IPS-20b (cell line): ENCODE measurements around the gene TNFRSF19.
"Not testable (repeated sequence)": the region's sequence is repeated elsewhere in the genome, so short reads cannot be mapped to it uniquely, and the experiment has no call there.

ENCODE experiments used
- H3K27ac ChIP-seq: one replicate; pipeline ENCODE4 v1.5.1; 2013; ENCODE audit warnings: low read length
- H3K27me3 ChIP-seq: 2 replicates; pipeline ENCODE4 v1.6.1; 2013; ENCODE audit warnings: mild to moderate bottlenecking, low read length, inconsistent platforms; ENCODE audit not compliant: insufficient read depth
- H3K36me3 ChIP-seq: 2 replicates; pipeline ENCODE4 v1.6.1; 2013; ENCODE audit warnings: low read depth, mild to moderate bottlenecking, inconsistent platforms, low read length, moderate library complexity; ENCODE audit not compliant: insufficient read depth
- H3K4me1 ChIP-seq: 2 replicates; pipeline ENCODE4 v1.6.1; 2013; ENCODE audit warnings: mild to moderate bottlenecking, control low read depth, inconsistent platforms, low read length, moderate library complexity; ENCODE audit not compliant: insufficient read depth
- H3K4me3 ChIP-seq: 2 replicates; pipeline ENCODE4 v1.5.1; 2013; ENCODE audit warnings: mild to moderate bottlenecking, low read length, inconsistent platforms
- H3K9ac ChIP-seq: 2 replicates; pipeline ENCODE4 v1.6.1; 2013; ENCODE audit warnings: low read depth, mild to moderate bottlenecking, inconsistent platforms, low read length, moderate library complexity
- H3K9me3 ChIP-seq: 2 replicates; pipeline ENCODE4 v1.6.1; 2013; ENCODE audit warnings: mild to moderate bottlenecking, low read depth, low read length, inconsistent platforms; ENCODE audit not compliant: insufficient read depth

The TNFRSF19 gene

GRCh38 chr13:23668562-23668961 is 98.3 kb downstream of the TNFRSF19 start:
- no peaks in the 10 kb centered on the region for H3K27me3 ChIP-seq
- H3K27ac ChIP-seq = no peak overlapping the region
- no peaks in the 10 kb centered on the region for H3K36me3 ChIP-seq
- no peak overlapping the region for H3K4me3 ChIP-seq
- H3K9me3 ChIP-seq = no peaks in the 10 kb centered on the region
- no peak overlapping the region for H3K9ac ChIP-seq
- H3K4me1 ChIP-seq = peaks cover 7% of the 10 kb centered on the region; the same call in 1 of the 2 replicates

- Histone ChIP-seq H3K9ac (no peak overlapping the region), H3K9me3 (no peaks in the 10 kb centered on the region), H3K4me1 (peaks cover 16% of the 10 kb centered on the region; the same call in 1 of the 2 replicates), H3K4me3 (no peak overlapping the region), H3K36me3 (no peaks in the 10 kb centered on the region), H3K27me3 (no peaks in the 10 kb centered on the region), H3K27ac (no peak overlapping the region)
Observed at GRCh38 chr13:23670793-23671192, 100.6 kb downstream of the TNFRSF19 start.

GRCh38 chr13:23671377-23671776 is 101.2 kb downstream of the TNFRSF19 start:
- no peak overlapping the region for H3K4me3 ChIP-seq
- H3K27me3 ChIP-seq = no peaks in the 10 kb centered on the region
- H3K4me1 ChIP-seq = peaks cover 16% of the 10 kb centered on the region; the same call in 1 of the 2 replicates
- H3K9me3 ChIP-seq = no peaks in the 10 kb centered on the region
- no peak overlapping the region for H3K27ac ChIP-seq
- H3K36me3 ChIP-seq = no peaks in the 10 kb centered on the region
- no peak overlapping the region for H3K9ac ChIP-seq

GRCh38 chr13:23671897-23672296 is 101.7 kb downstream of the TNFRSF19 start:
- H3K27me3 ChIP-seq = no peaks in the 10 kb centered on the region
- H3K9ac ChIP-seq = no peak overlapping the region
- no peak overlapping the region for H3K4me3 ChIP-seq
- peaks cover 16% of the 10 kb centered on the region; the same call in 1 of the 2 replicates for H3K4me1 ChIP-seq
- H3K36me3 ChIP-seq = no peaks in the 10 kb centered on the region
- H3K9me3 ChIP-seq = no peaks in the 10 kb centered on the region
- H3K27ac ChIP-seq = no peak overlapping the region

GRCh38 chr13:23672616-23673015 is 102.4 kb downstream of the TNFRSF19 start:
- Histone ChIP-seq H3K4me1 (peaks cover 16% of the 10 kb centered on the region; the same call in 1 of the 2 replicates), H3K4me3 (no peak overlapping the region), H3K27me3 (no peaks in the 10 kb centered on the region), H3K36me3 (no peaks in the 10 kb centered on the region), H3K9me3 (no peaks in the 10 kb centered on the region), H3K9ac (no peak overlapping the region), H3K27ac (no peak overlapping the region)

- H3K9ac ChIP-seq = no peak overlapping the region
- H3K4me1 ChIP-seq = peaks cover 16% of the 10 kb centered on the region; the same call in 1 of the 2 replicates
- no peaks in the 10 kb centered on the region for H3K27me3 ChIP-seq
- H3K36me3 ChIP-seq = no peaks in the 10 kb centered on the region
- H3K27ac ChIP-seq = no peak overlapping the region
- H3K4me3 ChIP-seq = no peak overlapping the region
- H3K9me3 ChIP-seq = no peaks in the 10 kb centered on the region; the same call in 1 of the 2 replicates
Observed at GRCh38 chr13:23673354-23673753, 103.1 kb downstream of the TNFRSF19 start.

GRCh38 chr13:23673867-23674605 is 103.8 kb downstream of the TNFRSF19 start:
- peaks cover 16% of the 10 kb centered on the region; the same call in 1 of the 2 replicates for H3K4me1 ChIP-seq
- no peak overlapping the region for H3K4me3 ChIP-seq
- H3K36me3 ChIP-seq = no peaks in the 10 kb centered on the region
- H3K27me3 ChIP-seq = no peaks in the 10 kb centered on the region
- H3K9ac ChIP-seq = no peak overlapping the region
- H3K27ac ChIP-seq = no peak overlapping the region
- no peaks in the 10 kb centered on the region; the same call in none of the 2 replicates for H3K9me3 ChIP-seq

GRCh38 chr13:23674795-23675640 is 104.8 kb downstream of the TNFRSF19 start:
- Histone ChIP-seq H3K9ac (no peak overlapping the region), H3K4me1 (peaks cover 16% of the 10 kb centered on the region; the same call in 1 of the 2 replicates), H3K27ac (no peak overlapping the region), H3K9me3 (no peaks in the 10 kb centered on the region; the same call in none of the 2 replicates), H3K36me3 (no peaks in the 10 kb centered on the region), H3K4me3 (no peak overlapping the region), H3K27me3 (no peaks in the 10 kb centered on the region)

- H3K9ac ChIP-seq, H3K27ac ChIP-seq, H3K4me3 ChIP-seq, H3K9me3 ChIP-seq, H3K27me3 ChIP-seq, H3K36me3 ChIP-seq: not testable (repeated sequence)
- peaks cover 25% of the 10 kb centered on the region for H3K4me1 ChIP-seq
Observed at GRCh38 chr13:23677679-23678288, 107.6 kb downstream of the TNFRSF19 start.

GRCh38 chr13:23678795-23679194 is 108.6 kb downstream of the TNFRSF19 start:
- H3K4me3 ChIP-seq = no peak overlapping the region
- H3K9ac ChIP-seq = no peak overlapping the region
- H3K27me3 ChIP-seq = no peaks in the 10 kb centered on the region
- no peak overlapping the region for H3K27ac ChIP-seq
- peaks cover 16% of the 10 kb centered on the region for H3K4me1 ChIP-seq
- H3K9me3 ChIP-seq = peaks cover 13% of the 10 kb centered on the region
- H3K36me3 ChIP-seq = no peaks in the 10 kb centered on the region

GRCh38 chr13:23679220-23679619 is 109.0 kb downstream of the TNFRSF19 start:
- H3K9ac ChIP-seq = no peak overlapping the region
- no peak overlapping the region for H3K4me3 ChIP-seq
- no peaks in the 10 kb centered on the region for H3K36me3 ChIP-seq
- H3K27me3 ChIP-seq = no peaks in the 10 kb centered on the region
- no peak overlapping the region for H3K27ac ChIP-seq
- H3K9me3 ChIP-seq = peaks cover 18% of the 10 kb centered on the region
- H3K4me1 ChIP-seq = peaks cover 11% of the 10 kb centered on the region
